Hypothalamus (tissue), 51 donors: ENCODE results near the gene CUTA.
"Not testable (repeated sequence)": the region's sequence is repeated elsewhere in the genome, so short reads cannot be mapped to it uniquely, and the experiment has no call there.

Experiments used
- DNase-seq, 51 donors: peaks; one replicate each; lab custom pipeline; 2025; lab: John Stamatoyannopoulos, UW

Gene CUTA

GRCh38 chr6:33410050-33410710, 7.7 kb downstream of the CUTA start:
- peak; percentile 71 to 100 (median 96) for DNase-seq

- DNase-seq: no peak
These were observed 10.7 kb downstream of the CUTA start for GRCh38 chr6:33407132-33407718.

GRCh38 chr6:33406126-33406525, 11.8 kb downstream of the CUTA start:
- DNase-seq: no peak

GRCh38 chr6:33405386-33405940, 12.4 kb downstream of the CUTA start:
- DNase-seq: no peak

GRCh38 chr6:33404884-33405283, 13.0 kb downstream of the CUTA start:
- no peak for DNase-seq

- not testable (repeated sequence) for DNase-seq
These were observed 18.0 kb downstream of the CUTA start for GRCh38 chr6:33399881-33400280.

GRCh38 chr6:33398601-33399000, 19.3 kb downstream of the CUTA start:
- DNase-seq: not testable (repeated sequence)

GRCh38 chr6:33397541-33397940, 20.4 kb downstream of the CUTA start:
- no peak for DNase-seq

GRCh38 chr6:33392979-33393378, 24.9 kb downstream of the CUTA start:
- no peak for DNase-seq

GRCh38 chr6:33392595-33392948, 25.3 kb downstream of the CUTA start:
- no peak for DNase-seq

- no peak for DNase-seq
These were observed 25.8 kb downstream of the CUTA start for GRCh38 chr6:33391922-33392594.

- peak; percentile 89 to 100 (median 99) for DNase-seq
These were observed 26.5 kb downstream of the CUTA start, which contains the start of gene KIFC1 for GRCh38 chr6:33391278-33391921. Gene KIFC1, plus strand, starts transcription at chr6:33391823. Its CDS starts 163 bp downstream, at chr6:33391986.

GRCh38 chr6:33390767-33391277, 27.1 kb downstream of the CUTA start:
- DNase-seq: peak in 1 of 51 donors; percentile 33

GRCh38 chr6:33390173-33390572, 27.7 kb downstream of the CUTA start:
- no peak for DNase-seq

- no peak for DNase-seq
These were observed 33.3 kb downstream of the CUTA start for GRCh38 chr6:33384581-33385020.

- no peak for DNase-seq
These were observed 34.3 kb downstream of the CUTA start for GRCh38 chr6:33383427-33384185.

- no peak for DNase-seq
These were observed 37.5 kb downstream of the CUTA start for GRCh38 chr6:33380272-33380981.

- not testable (repeated sequence) for DNase-seq
These were observed 38.7 kb downstream of the CUTA start for GRCh38 chr6:33379184-33379583.

- DNase-seq: no peak
These were observed 40.7 kb downstream of the CUTA start for GRCh38 chr6:33377171-33377570.
